Bronchial epithelial cell (primary cell): Measurements from ENCODE around the gene SERPINA3. TPM values are rescaled to one million over a fixed set of nuclear protein-coding genes. Genes with fewer than 3 reads are reported as not detected.

Source experiments
- DNase-seq: peaks from one replicate; pipeline ENCODE4 v3.0.0-alpha.2; 2010; ENCODE audit warnings: low read depth
- FAIRE-seq: peaks from 2 replicates; lab custom pipeline; 2011; peaks lifted over from hg19 to GRCh38; lab: Jason Lieb, UNC
- H3K27me3 ChIP-seq: 2 replicates; pipeline ENCODE4 v1.5.1; 2011; ENCODE audit warnings: low read length; ENCODE audit not compliant: control insufficient read depth, insufficient read depth
- H3K36me3 ChIP-seq: 2 replicates; pipeline ENCODE4 v1.5.1; 2011; ENCODE audit warnings: low read length; ENCODE audit not compliant: control insufficient read depth, insufficient read depth
- H3K4me3 ChIP-seq: 2 replicates; pipeline ENCODE4 v1.5.1; 2011; ENCODE audit warnings: mild to moderate bottlenecking, low read depth, low read length, control low read depth
- total RNA-seq: library from RNA; depleted of rRNA; stranded (reverse); fragments of >200 nt; gene quantifications from 2 replicates; pipeline ENCODE4 v1.2.1, GENCODE V29; 2014
- TF ChIP-seq, protein P1 (sequence below): IDR thresholded peaks from 2 replicates; pipeline ENCODE4 v1.5.1; 2011; ENCODE audit warnings: mild to moderate bottlenecking, moderate library complexity, low read length, control low read depth, inconsistent platforms; ENCODE audit not compliant: insufficient read depth, severe bottlenecking

SERPINA3 gene
- total RNA-seq, 1 donor from 2014 or later = 0.79 TPM

DNA sequence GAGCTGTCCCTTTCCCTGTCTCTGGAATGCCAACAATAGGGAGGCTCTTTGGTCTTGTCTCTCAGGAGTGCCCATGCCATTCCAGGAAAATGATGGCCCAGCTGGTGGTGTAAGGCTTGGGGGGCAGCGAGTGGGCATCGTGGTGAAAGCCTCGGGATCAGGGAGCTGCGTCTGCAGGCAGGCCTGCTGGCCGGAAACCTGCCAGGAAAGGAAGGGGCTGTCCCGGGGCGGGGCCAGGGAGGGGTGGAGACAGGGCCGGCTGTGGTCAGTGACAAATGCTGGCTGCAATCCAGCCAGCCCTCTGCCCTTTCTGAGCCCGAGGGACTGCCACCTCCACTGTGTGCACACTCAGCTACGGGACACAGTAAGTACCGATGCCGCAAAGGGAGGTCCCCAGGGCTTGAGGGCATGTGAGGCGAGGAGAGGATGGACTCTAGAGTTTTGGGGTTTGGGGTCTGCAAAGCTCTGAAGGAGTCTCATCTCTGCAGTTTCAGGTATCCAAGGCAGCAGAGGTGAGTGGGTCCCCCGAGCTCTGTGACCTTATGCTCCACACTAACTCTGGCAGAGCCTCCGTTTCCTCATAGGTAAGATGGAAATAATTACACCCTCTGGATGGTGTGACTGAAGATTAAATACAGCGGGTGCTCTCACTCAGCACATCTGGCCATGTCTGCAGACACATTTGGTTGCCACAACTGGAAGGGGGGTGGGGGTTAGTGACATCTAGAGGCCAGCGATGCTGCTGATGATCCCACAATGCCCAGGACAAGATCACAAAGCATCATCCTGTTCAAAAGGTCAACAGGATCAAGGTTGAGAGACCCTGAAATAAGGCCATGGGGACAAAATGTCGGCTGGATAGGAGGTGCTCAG is 30.8 kb upstream of the SERPINA3 start, which contains the start of gene SERPINA5:
Gene SERPINA5 (plus strand): TSS at position 300 of the 873 bp plus-strand sequence. CDS start 5,937 bp downstream, outside the sequence.
- TF ChIP-seq, protein P1, sequence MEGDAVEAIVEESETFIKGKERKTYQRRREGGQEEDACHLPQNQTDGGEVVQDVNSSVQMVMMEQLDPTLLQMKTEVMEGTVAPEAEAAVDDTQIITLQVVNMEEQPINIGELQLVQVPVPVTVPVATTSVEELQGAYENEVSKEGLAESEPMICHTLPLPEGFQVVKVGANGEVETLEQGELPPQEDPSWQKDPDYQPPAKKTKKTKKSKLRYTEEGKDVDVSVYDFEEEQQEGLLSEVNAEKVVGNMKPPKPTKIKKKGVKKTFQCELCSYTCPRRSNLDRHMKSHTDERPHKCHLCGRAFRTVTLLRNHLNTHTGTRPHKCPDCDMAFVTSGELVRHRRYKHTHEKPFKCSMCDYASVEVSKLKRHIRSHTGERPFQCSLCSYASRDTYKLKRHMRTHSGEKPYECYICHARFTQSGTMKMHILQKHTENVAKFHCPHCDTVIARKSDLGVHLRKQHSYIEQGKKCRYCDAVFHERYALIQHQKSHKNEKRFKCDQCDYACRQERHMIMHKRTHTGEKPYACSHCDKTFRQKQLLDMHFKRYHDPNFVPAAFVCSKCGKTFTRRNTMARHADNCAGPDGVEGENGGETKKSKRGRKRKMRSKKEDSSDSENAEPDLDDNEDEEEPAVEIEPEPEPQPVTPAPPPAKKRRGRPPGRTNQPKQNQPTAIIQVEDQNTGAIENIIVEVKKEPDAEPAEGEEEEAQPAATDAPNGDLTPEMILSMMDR = no peak
- H3K4me3 ChIP-seq = no peak within 1 kb of the TSS
- FAIRE-seq (no peak), DNase-seq (no peak)
- no peaks in the 10 kb centered on the region for H3K36me3 ChIP-seq
- no peaks in the 10 kb centered on the region for H3K27me3 ChIP-seq

DNA sequence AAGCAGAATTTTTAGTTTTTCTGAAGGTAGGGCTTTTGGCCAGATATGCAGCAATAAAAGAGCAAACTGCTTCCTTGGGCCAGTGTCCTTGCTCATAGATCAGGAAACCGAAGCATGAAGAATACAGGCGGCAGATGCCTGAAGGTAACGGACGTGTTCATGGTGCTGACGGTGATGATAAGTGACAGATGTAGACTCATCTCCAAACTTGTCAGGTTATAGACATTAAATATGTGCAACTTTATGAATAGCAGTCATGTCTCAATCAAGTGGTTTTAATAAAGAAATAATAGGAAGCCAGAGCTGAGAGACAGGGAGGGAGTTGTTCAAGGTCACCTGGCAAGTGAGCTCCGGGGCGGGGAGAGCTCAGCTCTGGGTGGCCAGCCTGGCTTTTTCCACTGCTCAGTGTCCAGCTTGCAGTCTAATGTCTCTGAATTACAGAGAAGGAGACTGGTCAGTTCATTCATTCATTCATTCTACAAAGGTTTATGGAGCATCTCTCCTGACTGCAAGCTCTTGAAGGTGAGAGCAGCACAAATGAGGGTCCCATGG is 29.9 kb upstream of the SERPINA3 start:
- DNase-seq = no peak
- TF ChIP-seq, protein P1 = no peak

DNA sequence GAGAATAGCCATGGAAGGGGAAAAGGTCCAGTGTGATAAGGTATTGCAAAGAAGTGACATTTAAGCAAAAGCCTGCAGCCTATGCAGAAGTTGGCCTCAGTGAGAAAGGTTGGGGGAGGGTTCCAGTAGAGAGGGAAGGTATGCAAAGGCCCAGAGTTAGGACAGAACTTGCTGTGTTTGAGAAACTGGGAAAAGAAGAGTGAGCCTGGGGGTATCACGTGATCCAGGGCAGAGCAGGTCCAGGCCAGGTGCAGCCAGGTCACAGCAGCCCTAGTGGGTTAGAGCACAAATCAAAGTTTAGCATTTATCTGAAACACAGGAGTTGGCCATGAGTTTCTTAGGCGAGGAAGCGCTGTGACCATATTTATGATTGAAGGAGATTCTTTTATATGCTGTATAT is 29.3 kb upstream of the SERPINA3 start:
- DNase-seq (no peak), FAIRE-seq (no peak)
- H3K27me3 ChIP-seq = no peaks in the 10 kb centered on the region
- no peak overlapping the region for H3K4me3 ChIP-seq
- H3K36me3 ChIP-seq = no peaks in the 10 kb centered on the region
- TF ChIP-seq, protein P1 = no peak

More for the DNA sequence above, 29.9 kb upstream of the SERPINA3 start:
- no peaks in the 10 kb centered on the region for H3K36me3 ChIP-seq
- no peaks in the 10 kb centered on the region for H3K27me3 ChIP-seq
- no peak overlapping the region for H3K4me3 ChIP-seq
- FAIRE-seq = no peak

DNA sequence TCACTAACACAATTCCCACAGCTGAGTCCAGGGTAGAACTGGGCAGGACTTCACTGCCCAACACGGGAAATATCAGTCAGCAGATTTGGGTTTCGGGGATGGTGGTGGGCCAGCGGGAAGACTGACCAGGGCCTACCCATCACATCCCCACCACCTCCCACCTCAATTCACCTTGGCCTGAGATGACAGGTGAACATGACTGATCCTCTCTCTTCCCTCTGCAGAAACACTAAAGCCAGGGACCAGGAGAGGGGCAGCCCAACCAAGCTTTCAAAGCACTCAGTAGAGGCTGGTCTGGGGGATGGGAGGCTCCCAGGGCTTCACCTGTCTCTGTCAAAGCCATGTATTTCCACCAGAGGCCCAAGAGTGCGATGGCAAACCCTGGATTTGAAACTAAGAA is 28.6 kb upstream of the SERPINA3 start:
- TF ChIP-seq, protein P1 = no peak
- Histone ChIP-seq H3K4me3 (no peak overlapping the region), H3K36me3 (no peaks in the 10 kb centered on the region), H3K27me3 (no peaks in the 10 kb centered on the region)
- DNase-seq = no peak
- FAIRE-seq = no peak

DNA sequence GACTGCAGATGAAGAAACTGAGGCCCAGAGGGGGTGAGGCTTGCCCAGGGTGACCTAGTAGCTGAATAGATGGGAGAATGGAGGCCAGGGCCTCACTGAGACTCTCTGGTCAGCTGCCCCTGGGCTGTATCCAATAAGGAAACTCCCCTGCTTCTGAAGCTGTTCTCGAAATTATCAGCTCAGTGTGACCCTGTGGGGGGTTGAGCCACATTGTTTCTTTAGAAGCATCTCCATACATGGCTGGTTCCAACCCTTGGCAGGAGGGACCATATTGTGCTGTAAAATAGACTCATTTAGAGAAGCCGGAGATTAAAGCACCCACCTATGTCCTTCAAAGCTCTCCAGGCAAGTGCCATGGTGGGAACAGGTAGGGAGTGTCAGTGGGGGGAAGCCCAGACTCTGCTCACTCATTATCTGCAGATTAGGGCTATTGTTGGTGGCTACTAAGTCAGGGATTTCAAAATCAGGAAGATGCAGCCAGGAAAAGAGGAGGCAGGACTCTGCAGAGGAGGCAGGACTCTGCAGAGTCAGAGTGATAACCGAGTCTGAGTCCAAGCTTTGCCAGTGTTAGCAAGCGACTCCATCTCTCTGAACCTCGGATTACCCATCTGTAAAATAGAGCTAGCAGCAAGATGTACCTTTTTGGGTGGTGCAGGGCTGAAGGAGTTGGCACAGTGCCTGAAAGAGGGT is 27.5 kb upstream of the SERPINA3 start:
- H3K36me3 ChIP-seq = no peaks in the 10 kb centered on the region
- TF ChIP-seq, protein P1 = no peak
- no peak overlapping the region for H3K4me3 ChIP-seq
- H3K27me3 ChIP-seq = no peaks in the 10 kb centered on the region
- FAIRE-seq = no peak
- no peak for DNase-seq
